HepG2 (cell line): ENCODE data around the gene MAVS. TPM values are rescaled to one million over a fixed set of nuclear protein-coding genes. Genes with fewer than 3 reads are reported as not detected.
A peak's percentile ranks its signal among the peaks of the same experiment; 100 is the strongest.

Experiments
- ARNTL ChIP-seq: sonication (generic); formaldehyde crosslinking; IDR thresholded peaks from 2 replicates; pipeline ENCODE4 v1.4.0; 2020; ENCODE audit warnings: mild to moderate bottlenecking, missing genetic modification reagents
- DMTF1 ChIP-seq: sonication (generic); formaldehyde crosslinking; IDR thresholded peaks from 2 replicates; pipeline ENCODE4 v1.4.0; 2020; ENCODE audit warnings: mild to moderate bottlenecking, missing genetic modification reagents
- EP300 ChIP-seq, 3 experiments: sonication (generic) in 1 of 3; formaldehyde crosslinking in 1 of 3; IDR thresholded peaks; 2 replicates each; pipeline versions ENCODE4 v1.5.1 to v1.6.1; 2011 to 2020; ENCODE audit warnings: low read depth in 2 of 3, low read length in 2 of 3, borderline replicate concordance in 1 of 3, improper control_type of control experiment in 1 of 3, mild to moderate bottlenecking in 1 of 3, missing genetic modification reagents in 1 of 3, moderate library complexity in 1 of 3
- GABPA ChIP-seq, 2 experiments: IDR thresholded peaks; 2 replicates each; pipeline ENCODE4 v1.6.1; 2011 to 2016; ENCODE audit warnings: low read depth in 2 of 2, low read length in 1 of 2, missing biosample characterization in 1 of 2, missing genetic modification characterization in 1 of 2
- HOXA5 ChIP-seq: sonication (generic); formaldehyde crosslinking; IDR thresholded peaks from 2 replicates; pipeline ENCODE4 v1.4.0; 2020; ENCODE audit warnings: missing genetic modification reagents
- MAFG ChIP-seq: sonication (generic); formaldehyde crosslinking; IDR thresholded peaks from 2 replicates; pipeline ENCODE4 v1.5.1; 2020; ENCODE audit warnings: mild to moderate bottlenecking, missing genetic modification reagents
- MAFK ChIP-seq, 2 experiments: IDR thresholded peaks in 1 of 2; conservative IDR thresholded peaks in 1 of 2; 2 replicates each; pipeline ENCODE4 v1.6.1; 2011; ENCODE audit warnings: improper control_type of control experiment in 2 of 2, low read length in 2 of 2
- MAX ChIP-seq: IDR thresholded peaks from 2 replicates; pipeline ENCODE4 v1.6.1; 2012; ENCODE audit warnings: inconsistent platforms
- MLX ChIP-seq: IDR thresholded peaks from 2 replicates; pipeline ENCODE4 v1.6.1; 2016
- MYC ChIP-seq: sonication (generic); formaldehyde crosslinking; IDR thresholded peaks from 2 replicates; pipeline ENCODE4 v1.9.0; 2021; ENCODE audit warnings: missing genetic modification reagents, borderline replicate concordance
- NFRKB ChIP-seq: fragments of 450-650 bp; IDR thresholded peaks from 2 replicates; pipeline ENCODE4 v1.6.1; 2017
- PHF20 ChIP-seq: sonication (generic); formaldehyde crosslinking; IDR thresholded peaks from 2 replicates; pipeline ENCODE4 v1.5.0; 2020; ENCODE audit warnings: mild to moderate bottlenecking, missing genetic modification reagents
- PRMT3 ChIP-seq: sonication (generic); formaldehyde crosslinking; IDR thresholded peaks from 2 replicates; pipeline ENCODE4 v1.8.1; 2022; ENCODE audit warnings: low read depth, mild to moderate bottlenecking, moderate library complexity, missing genetic modification reagents, borderline replicate concordance
- REL ChIP-seq: sonication (generic); formaldehyde crosslinking; conservative IDR thresholded peaks from 2 replicates; pipeline ENCODE4 v1.8.0; 2022; ENCODE audit warnings: mild to moderate bottlenecking, missing genetic modification reagents, moderate library complexity
- SMARCC2 ChIP-seq: fragments of 450-650 bp; IDR thresholded peaks from 2 replicates; pipeline ENCODE4 v1.6.1; 2017; ENCODE audit warnings: antibody characterized with exemption, mild to moderate bottlenecking
- TBP ChIP-seq: sonication (generic); formaldehyde crosslinking; IDR thresholded peaks from 2 replicates; pipeline ENCODE4 v1.5.0; 2020; ENCODE audit warnings: missing genetic modification reagents
- TCF7 ChIP-seq: sonication (generic); IDR thresholded peaks from 2 replicates; pipeline ENCODE4 v1.6.1; 2016; ENCODE audit warnings: antibody characterized with exemption, low read depth
- U2AF2 ChIP-seq: fragments of 200-400 bp; formaldehyde crosslinking; IDR thresholded peaks from 2 replicates; pipeline ENCODE4 v1.6.1; 2017; ENCODE audit warnings: low read depth, mild to moderate bottlenecking, low read length
- ZBTB33 ChIP-seq: sonication (generic); formaldehyde crosslinking; IDR thresholded peaks from 2 replicates; pipeline ENCODE4 v1.4.0; 2020; ENCODE audit warnings: missing genetic modification reagents
- ZBTB8A ChIP-seq: sonication (generic); formaldehyde crosslinking; IDR thresholded peaks from 2 replicates; pipeline ENCODE4 v1.4.0; 2020; ENCODE audit warnings: mild to moderate bottlenecking, low read depth, missing genetic modification reagents, borderline replicate concordance
- ZNF263 ChIP-seq: sonication (generic); formaldehyde crosslinking; IDR thresholded peaks from 2 replicates; pipeline ENCODE4 v1.4.0; 2020; ENCODE audit warnings: missing genetic modification reagents
- ZNF597 ChIP-seq: sonication (generic); formaldehyde crosslinking; IDR thresholded peaks from 2 replicates; pipeline ENCODE4 v1.5.0; 2020; ENCODE audit warnings: missing genetic modification reagents
- ZNF766 ChIP-seq: sonication (generic); formaldehyde crosslinking; IDR thresholded peaks from 2 replicates; pipeline ENCODE4 v1.5.0; 2020; ENCODE audit warnings: missing genetic modification reagents, borderline replicate concordance
- ZNF841 ChIP-seq: sonication (generic); formaldehyde crosslinking; IDR thresholded peaks from 2 replicates; pipeline ENCODE4 v1.8.1; 2023; ENCODE audit warnings: missing genetic modification reagents, borderline replicate concordance
- ZSCAN20 ChIP-seq: sonication (generic); formaldehyde crosslinking; IDR thresholded peaks from 2 replicates; pipeline ENCODE4 v1.4.0; 2020; ENCODE audit warnings: missing genetic modification reagents, mild to moderate bottlenecking, borderline replicate concordance
- ZSCAN29 ChIP-seq: sonication (generic); formaldehyde crosslinking; conservative IDR thresholded peaks from 2 replicates; pipeline ENCODE4 v1.4.0; 2020; ENCODE audit warnings: mild to moderate bottlenecking, missing genetic modification reagents
- polyA plus RNA-seq, 8 experiments: library from polyadenylated mRNA; depleted of rRNA in 3 of 8; stranded (reverse) in 7 of 8; unstranded in 1 of 8; fragments of >200 nt; fragmentation: Illumina TruSeq in 4 of 8; extraction: Trizol in 4 of 8; gene quantifications; 2 replicates each; pipeline versions ENCODE4 v1.2.1 to v1.2.3, GENCODE V29; 2011 to 2016; ENCODE audit warnings: low read depth in 4 of 8, missing spikeins in 1 of 8, mixed read lengths in 1 of 8; ENCODE audit not compliant: insufficient read depth in 1 of 8
- total RNA-seq, 5 experiments: library from RNA; depleted of rRNA; stranded (reverse); fragments of >200 nt; fragmentation: Illumina TruSeq; extraction: Trizol; gene quantifications; 2 replicates each; pipeline ENCODE4 v1.2.3, GENCODE V29; 2016; ENCODE audit warnings: low read depth in 1 of 5

The MAVS gene
- total and polyA plus RNA-seq, 2 of the 13 experiments (the other 11 are each of a cell fraction or from before 2014, with no cell fraction given), result 27.3 to 36.6 TPM

GRCh38 chr20:3843490-3843889 is 3.1 kb upstream of the MAVS start (continued):
- peak; percentile 82 for TF ChIP-seq MAFG
- TF ChIP-seq GABPA (IDR thresholded peaks at IDR 0.05; ENCODE audit: low read depth, low read length), result no peak
- no peak for TF ChIP-seq GABPA (CRISPR knock-in tag; IDR thresholded peaks at IDR 0.05; ENCODE audit: low read depth)
- TF ChIP-seq MAX, result no peak
- peak; percentile 100 for TF ChIP-seq ZBTB33 (CRISPR knock-in tag)
- no peak for TF ChIP-seq ZSCAN29 (CRISPR knock-in tag)
- TF ChIP-seq ZNF766 (CRISPR knock-in tag), result no peak
- TF ChIP-seq PHF20 (CRISPR knock-in tag), result no peak
- TF ChIP-seq PRMT3 (CRISPR knock-in tag), result no peak
- no peak for TF ChIP-seq U2AF2
- TF ChIP-seq ZBTB8A, result no peak
- no peak for TF ChIP-seq NFRKB
- no peak for TF ChIP-seq MYC (CRISPR knock-in tag)
- no peak for TF ChIP-seq TCF7
- TF ChIP-seq MAFK (conservative IDR thresholded peaks at IDR 0.05 in 1 of 2, IDR thresholded peaks at IDR 0.05 in 1 of 2; ENCODE audit: low read length in 2 of 2), result peak; percentile 87 to 97
- no peak for TF ChIP-seq ZNF841
- no peak for TF ChIP-seq DMTF1 (CRISPR knock-in tag)
- peak; percentile 30; the same call in 1 of the 2 replicates for TF ChIP-seq MLX (CRISPR knock-in tag)
- TF ChIP-seq ZSCAN20, result no peak
- TF ChIP-seq TBP (CRISPR knock-in tag), result no peak
- TF ChIP-seq EP300 (IDR thresholded peaks at IDR 0.05; ENCODE audit: low read depth in 2 of 2, low read length in 2 of 2), result 0 out of 4 replicates have a peak, but pooled peaks of 1 of the 2 experiments have one; percentile 16
- peak; percentile 42; the same call in 1 of the 2 replicates for TF ChIP-seq EP300 (CRISPR knock-in tag; IDR thresholded peaks at IDR 0.05; ENCODE audit: borderline replicate concordance)
- TF ChIP-seq SMARCC2, result no peak
- no peak for TF ChIP-seq ZNF263 (CRISPR knock-in tag)
- no peak for TF ChIP-seq REL (CRISPR knock-in tag)
- no peak for TF ChIP-seq ZNF597 (CRISPR knock-in tag)
- no peak for TF ChIP-seq HOXA5 (CRISPR knock-in tag)
- TF ChIP-seq ARNTL (CRISPR knock-in tag), result no peak
